C4-2B (cell line): ENCODE results near the gene RAB6B.

Source experiments
- ZFX ChIP-seq: fragments of 450-650 bp; IDR thresholded peaks from 2 replicates; pipeline ENCODE4 v1.6.1; 2017
- TF ChIP-seq, protein P1 (sequence below): fragments of 450-650 bp; conservative IDR thresholded peaks from 2 replicates; pipeline ENCODE4 v1.5.1; 2017; ENCODE audit warnings: mild to moderate bottlenecking

DNA sequence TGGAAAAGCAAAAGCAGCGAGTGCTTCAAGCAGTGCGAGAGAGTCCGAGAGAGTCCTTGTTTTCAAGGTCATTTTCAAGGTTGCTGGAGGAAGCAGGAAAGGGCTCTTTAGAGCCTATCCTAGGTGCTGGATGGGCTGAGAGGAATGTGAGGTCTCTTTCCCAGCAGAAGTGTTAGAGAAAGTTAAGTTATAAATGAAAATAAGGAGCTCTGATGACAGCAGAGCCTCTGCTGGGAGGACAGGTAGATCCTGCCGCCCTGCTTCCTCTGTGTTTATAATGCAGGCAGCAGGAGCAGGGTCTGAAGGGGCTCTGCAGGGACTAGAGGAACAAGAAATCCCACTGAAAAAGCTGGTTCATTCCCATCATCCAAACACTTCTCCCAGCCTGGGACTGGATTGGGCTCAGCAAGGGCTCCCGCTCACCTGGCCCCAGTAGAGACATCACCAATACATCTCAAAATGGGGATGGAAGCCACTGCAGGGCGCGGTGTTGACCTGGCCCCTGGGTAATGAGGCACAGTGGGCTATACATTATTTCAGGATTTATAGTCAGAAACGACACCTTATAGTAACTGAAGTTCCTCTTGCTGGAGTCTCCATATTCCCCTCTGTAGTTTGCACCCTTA lies 41.5 kb upstream of the RAB6B start:
- TF ChIP-seq, protein P1, sequence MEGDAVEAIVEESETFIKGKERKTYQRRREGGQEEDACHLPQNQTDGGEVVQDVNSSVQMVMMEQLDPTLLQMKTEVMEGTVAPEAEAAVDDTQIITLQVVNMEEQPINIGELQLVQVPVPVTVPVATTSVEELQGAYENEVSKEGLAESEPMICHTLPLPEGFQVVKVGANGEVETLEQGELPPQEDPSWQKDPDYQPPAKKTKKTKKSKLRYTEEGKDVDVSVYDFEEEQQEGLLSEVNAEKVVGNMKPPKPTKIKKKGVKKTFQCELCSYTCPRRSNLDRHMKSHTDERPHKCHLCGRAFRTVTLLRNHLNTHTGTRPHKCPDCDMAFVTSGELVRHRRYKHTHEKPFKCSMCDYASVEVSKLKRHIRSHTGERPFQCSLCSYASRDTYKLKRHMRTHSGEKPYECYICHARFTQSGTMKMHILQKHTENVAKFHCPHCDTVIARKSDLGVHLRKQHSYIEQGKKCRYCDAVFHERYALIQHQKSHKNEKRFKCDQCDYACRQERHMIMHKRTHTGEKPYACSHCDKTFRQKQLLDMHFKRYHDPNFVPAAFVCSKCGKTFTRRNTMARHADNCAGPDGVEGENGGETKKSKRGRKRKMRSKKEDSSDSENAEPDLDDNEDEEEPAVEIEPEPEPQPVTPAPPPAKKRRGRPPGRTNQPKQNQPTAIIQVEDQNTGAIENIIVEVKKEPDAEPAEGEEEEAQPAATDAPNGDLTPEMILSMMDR: no peak
- TF ChIP-seq ZFX: no peak
